Adrenal gland (tissue), 12 donors: ENCODE measurements around the gene GRK1. TPM values are rescaled to one million over a fixed set of nuclear protein-coding genes. Genes with fewer than 3 reads are reported as not detected.

Source experiments
- DNase-seq, 7 donors: peaks; one replicate each; pipeline ENCODE4 v3.0.0-alpha.2; 2019 to 2020
- H3K27ac ChIP-seq, 5 donors: fragments of 200-600 bp; sonication (generic) in 4 of 5; 1 replicate in 3 of 5; 2 replicates in 2 of 5; pipeline versions ENCODE4 v1.5.1 to v1.8.0; 2016 to 2020; ENCODE audit warnings: mild to moderate bottlenecking in 1 of 5
- H3K27me3 ChIP-seq: fragments of 200-600 bp; 2 replicates; pipeline ENCODE4 v1.8.0; 2021
- H3K36me3 ChIP-seq, 2 donors: fragments of 200-600 bp; replicated peaks in 1 of 2; 1 replicate in 1 of 2; 2 replicates in 1 of 2; pipeline versions ENCODE4 v1.5.1 to v1.8.0; 2018 to 2022
- H3K4me1 ChIP-seq, 2 donors: fragments of 200-600 bp; replicated peaks in 1 of 2; 1 replicate in 1 of 2; 2 replicates in 1 of 2; pipeline versions ENCODE4 v1.5.1 to v1.8.0; 2018 to 2021
- H3K4me3 ChIP-seq, 4 donors: fragments of 200-600 bp; sonication (generic) in 3 of 4; one replicate each; pipeline ENCODE4 v1.5.1; 2016 to 2018
- H3K9me3 ChIP-seq, 3 donors: fragments of 200-600 bp; sonication (generic) in 1 of 3; replicated peaks in 1 of 3; 1 replicate in 2 of 3; 2 replicates in 1 of 3; pipeline versions ENCODE4 v1.5.1 to v1.8.0; 2016 to 2021
- POLR2A ChIP-seq, 2 donors: fragments of 450-650 bp; IDR thresholded peaks; one replicate each; pipeline ENCODE4 v1.6.1; 2017; ENCODE audit warnings: antibody characterized with exemption in 2 of 2, mild to moderate bottlenecking in 2 of 2, moderate library complexity in 1 of 2
- WGBS, 4 donors: extraction: QIAGEN DNeasy Blood & Tissue Kit in 2 of 4; methylation state at CpG; one replicate each; pipeline versions ENCODE4 v1.1.5 to v1.1.7; 2013 to 2017; 5-methylcytosine and 5-hydroxymethylcytosine counted together
- intact Hi-C, 2 donors: fragments of 100-400 bp; cut with DNase I; formaldehyde crosslinking; loops; one replicate each; pipeline versions ENCODE4 v1.14.1 to v1.15.0; 2022 to 2023
- polyA plus RNA-seq, 3 donors: library from polyadenylated mRNA; stranded (reverse); fragments of 200-250 nt in 2 of 3; fragments of 350-450 nt in 1 of 3; fragmentation: Illumina TruSeq in 1 of 3; extraction: RNeasy Lipid Tissue Mini Kit (QIAGEN cat#74804) in 1 of 3; gene quantifications; one replicate each; pipeline ENCODE4 v1.2.3, GENCODE V29; 2013 to 2014
- total RNA-seq, 9 donors: library from RNA; depleted of rRNA in 4 of 9; stranded (reverse); fragments of >200 nt in 4 of 9; fragments of 120-200 nt in 1 of 9; fragmentation: NEBNext Ultra II Directional in 1 of 9; extraction: Animal tissue kit (Norgen Biotek cat#: 25700) in 1 of 9; gene quantifications; one replicate each; pipeline versions ENCODE4 v1.1.0 to v1.2.4, GENCODE V29; 2013 to 2023
- TF ChIP-seq, protein P1 (sequence below), 6 experiments: fragments of 450-650 bp in 4 of 6; fragments of 200-600 bp in 2 of 6; sonication (generic) in 1 of 6; IDR thresholded peaks; 1 replicate in 5 of 6; 2 replicates in 1 of 6; pipeline versions ENCODE4 v1.5.1 to v1.8.0; 2016 to 2021; ENCODE audit warnings: antibody characterized with exemption in 6 of 6, mild to moderate bottlenecking in 2 of 6, moderate library complexity in 1 of 6
- donor health status: healthy with polysubstance abuse.
- donor health status: Bipolar disorder and iron deficiency.
- donor health status: DM: yes; HTN: yes; CAD: no.
- donor health status: DM: no; HTN: no; CAD: no.
- donor health status: DM: no; HTN: no; CAD: no.
- donor health status: DM: yes; HTN: yes; CAD: no.

Gene GRK1
- total and polyA plus RNA-seq, 12 donors = 0.04 to 0.38 (median 0.22) TPM; not detected in 9

DNA sequence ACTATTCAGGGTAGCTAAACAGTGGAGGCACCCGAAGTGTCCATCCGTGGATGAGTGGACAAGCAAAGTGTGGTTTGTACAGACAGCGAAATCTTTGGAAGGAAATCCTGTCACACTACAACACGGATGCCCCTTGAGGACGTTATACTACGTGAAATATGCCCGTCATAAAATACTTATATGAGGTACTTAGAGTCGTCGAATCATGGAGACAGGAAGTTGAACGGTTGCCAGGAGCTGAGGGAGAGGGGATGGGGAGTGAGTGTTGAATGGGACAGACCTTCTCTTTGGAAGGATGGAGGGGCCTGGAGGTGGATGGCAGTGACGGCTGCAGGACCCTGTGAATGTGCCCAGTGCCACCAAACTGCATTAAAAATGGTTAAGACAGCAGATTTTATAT is 20.6 kb upstream of the GRK1 start:
- peak in 1 of 7 donors; percentile 15 for DNase-seq
- TF ChIP-seq POLR2A (IDR thresholded peaks at IDR 0.05) = no peak
- TF ChIP-seq, protein P1, sequence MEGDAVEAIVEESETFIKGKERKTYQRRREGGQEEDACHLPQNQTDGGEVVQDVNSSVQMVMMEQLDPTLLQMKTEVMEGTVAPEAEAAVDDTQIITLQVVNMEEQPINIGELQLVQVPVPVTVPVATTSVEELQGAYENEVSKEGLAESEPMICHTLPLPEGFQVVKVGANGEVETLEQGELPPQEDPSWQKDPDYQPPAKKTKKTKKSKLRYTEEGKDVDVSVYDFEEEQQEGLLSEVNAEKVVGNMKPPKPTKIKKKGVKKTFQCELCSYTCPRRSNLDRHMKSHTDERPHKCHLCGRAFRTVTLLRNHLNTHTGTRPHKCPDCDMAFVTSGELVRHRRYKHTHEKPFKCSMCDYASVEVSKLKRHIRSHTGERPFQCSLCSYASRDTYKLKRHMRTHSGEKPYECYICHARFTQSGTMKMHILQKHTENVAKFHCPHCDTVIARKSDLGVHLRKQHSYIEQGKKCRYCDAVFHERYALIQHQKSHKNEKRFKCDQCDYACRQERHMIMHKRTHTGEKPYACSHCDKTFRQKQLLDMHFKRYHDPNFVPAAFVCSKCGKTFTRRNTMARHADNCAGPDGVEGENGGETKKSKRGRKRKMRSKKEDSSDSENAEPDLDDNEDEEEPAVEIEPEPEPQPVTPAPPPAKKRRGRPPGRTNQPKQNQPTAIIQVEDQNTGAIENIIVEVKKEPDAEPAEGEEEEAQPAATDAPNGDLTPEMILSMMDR (IDR thresholded peaks at IDR 0.05) = no peak
- Histone ChIP-seq H3K9me3 (no peaks in the 10 kb centered on the region), H3K27ac (no peak overlapping the region), H3K4me3 (no peak overlapping the region), H3K27me3 (no peaks in the 10 kb centered on the region), H3K4me1 (peaks cover 8 to 14% of the 10 kb centered on the region in 2 donors), H3K36me3 (no peaks in the 10 kb centered on the region)
- intact Hi-C loops = no loop called here
- WGBS, 4 donors = 52 to 74% (median 67%) methylated on average over 11 of the region's 11 CpGs

DNA sequence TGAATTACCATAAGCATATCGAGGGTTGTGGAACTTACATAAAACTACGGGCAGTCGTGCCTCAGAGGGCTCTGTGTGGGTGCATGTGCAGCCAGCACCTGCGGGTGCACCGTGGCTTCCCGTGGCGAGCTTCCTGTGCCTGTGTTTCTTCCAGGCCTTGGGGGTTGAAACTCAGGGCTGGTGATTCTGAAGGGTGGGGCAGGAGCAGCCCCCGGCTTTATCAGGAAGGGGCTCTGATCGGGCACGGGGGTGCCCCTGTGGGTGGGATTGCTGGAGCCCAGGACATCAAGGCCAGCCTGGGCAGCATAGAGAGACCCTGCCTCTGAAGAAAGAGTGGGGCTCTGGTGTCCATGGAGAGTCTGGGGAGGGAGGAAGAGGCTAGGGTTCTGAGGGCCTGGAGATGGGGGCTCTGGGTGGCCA is 20.1 kb upstream of the GRK1 start:
- peak in 1 of 7 donors; percentile 17 for DNase-seq
- Histone ChIP-seq H3K9me3 (no peaks in the 10 kb centered on the region), H3K27ac (peak overlapping the region in 3 of 5 donors; percentile 59 to 75 (median 61)), H3K4me3 (no peak overlapping the region), H3K27me3 (no peaks in the 10 kb centered on the region), H3K36me3 (no peaks in the 10 kb centered on the region), H3K4me1 (peaks cover 8 to 14% of the 10 kb centered on the region in 2 donors)
- TF ChIP-seq, protein P1 (IDR thresholded peaks at IDR 0.05) = no peak
- TF ChIP-seq POLR2A (IDR thresholded peaks at IDR 0.05) = no peak
- intact Hi-C loops = no loop called here
- WGBS, 4 donors = 53 to 72% (median 62%) methylated on average over 9 to 10 of the region's 10 CpGs

DNA sequence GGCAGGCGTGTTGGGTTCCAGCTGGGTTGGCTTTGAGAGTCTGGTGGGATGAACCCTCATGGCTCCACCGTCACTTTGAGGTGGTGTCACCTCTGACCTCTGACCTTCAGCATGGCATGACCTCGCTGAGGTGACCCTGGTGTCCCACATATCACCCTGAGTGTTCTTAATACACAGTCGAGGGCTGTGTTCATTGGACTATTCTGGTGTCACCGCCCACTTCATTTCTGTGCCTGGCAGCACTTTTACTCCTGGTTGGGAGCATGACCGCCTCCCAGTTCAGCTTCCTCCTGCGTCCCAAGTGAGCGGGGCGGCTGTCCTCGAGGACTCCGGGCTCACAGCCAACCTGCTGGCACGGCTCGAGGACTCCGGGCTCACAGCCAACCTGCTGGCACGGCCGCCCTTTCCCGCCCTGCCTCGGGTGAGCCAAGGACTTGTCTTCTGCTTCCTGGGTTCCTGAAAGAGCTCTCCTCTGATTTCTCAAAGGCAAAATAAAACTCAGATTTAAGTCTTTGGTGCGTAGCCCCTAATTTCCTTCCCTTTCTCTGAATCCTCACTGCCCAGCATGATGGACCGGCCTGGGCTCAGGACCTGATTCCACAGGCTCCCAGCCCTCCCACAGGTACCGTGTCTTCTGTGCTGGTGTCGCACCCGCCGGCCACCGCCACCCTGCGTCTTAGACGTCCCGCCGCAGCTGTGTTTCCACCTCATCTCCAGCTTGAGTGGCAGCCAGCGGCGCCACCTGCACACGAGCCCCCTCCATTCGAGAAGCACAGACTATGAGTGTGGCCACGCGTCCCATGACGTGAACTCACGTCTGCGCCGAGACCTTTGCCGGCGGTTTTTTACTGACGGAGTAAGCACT is 19.4 kb upstream of the GRK1 start:
- no peaks in the 10 kb centered on the region for H3K27me3 ChIP-seq
- WGBS, 4 donors = 47 to 58% (median 51%) methylated on average over 37 to 42 of the region's 42 CpGs
- no peak for TF ChIP-seq POLR2A (IDR thresholded peaks at IDR 0.05)
- TF ChIP-seq, protein P1 (IDR thresholded peaks at IDR 0.05) = no peak
- H3K9me3 ChIP-seq = no peaks in the 10 kb centered on the region
- DNase-seq = peak; percentile 95 to 98 (median 97)
- peak overlapping the region in 3 of 5 donors; percentile 59 to 75 (median 61) for H3K27ac ChIP-seq
- H3K36me3 ChIP-seq = no peaks in the 10 kb centered on the region
- H3K4me1 ChIP-seq = peaks cover 8 to 14% of the 10 kb centered on the region in 2 donors
- no peak overlapping the region for H3K4me3 ChIP-seq
- intact Hi-C loops = no loop called here

DNA sequence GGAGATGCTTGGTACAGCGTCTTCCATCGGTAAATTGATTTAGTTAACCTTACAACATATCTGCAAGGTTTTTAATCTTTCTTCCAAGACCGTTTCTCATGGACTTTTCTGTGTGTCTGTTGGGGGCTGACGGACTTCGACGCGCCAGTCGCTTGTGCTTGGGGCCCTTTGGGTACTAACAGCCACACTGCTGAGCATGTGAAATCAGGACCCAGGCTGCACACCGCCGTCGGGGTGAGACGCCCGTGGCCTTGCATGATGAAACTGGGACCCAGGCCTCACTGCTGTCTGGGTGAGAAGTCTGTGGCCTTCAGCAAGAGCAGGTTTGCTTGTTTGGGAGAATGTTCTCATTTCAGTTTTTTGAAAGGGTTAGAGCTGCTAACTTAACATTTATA is 18.8 kb upstream of the GRK1 start:
- intact Hi-C loops = no loop called here
- H3K27me3 ChIP-seq = no peaks in the 10 kb centered on the region
- no peak for TF ChIP-seq POLR2A (IDR thresholded peaks at IDR 0.05)
- TF ChIP-seq, protein P1 (IDR thresholded peaks at IDR 0.05) = no peak
- no peaks in the 10 kb centered on the region for H3K36me3 ChIP-seq
- peak overlapping the region in 1 of 5 donors; percentile 61 for H3K27ac ChIP-seq
- peak in 2 of 7 donors; percentile 14 to 15 for DNase-seq
- no peak overlapping the region for H3K4me3 ChIP-seq
- H3K9me3 ChIP-seq = no peaks in the 10 kb centered on the region
- WGBS, 4 donors = 61 to 69% (median 62%) methylated on average over 13 of the region's 13 CpGs
- H3K4me1 ChIP-seq = peaks cover 8 to 14% of the 10 kb centered on the region in 2 donors
